GM18870 (cell line): ENCODE data around the gene CYP4A11.
"Not testable (repeated sequence)": the region's sequence is repeated elsewhere in the genome, so short reads cannot be mapped to it uniquely, and the experiment has no call there.

ENCODE experiments used
- ATAC-seq: cut with Tn5 transposase; IDR thresholded peaks from one replicate; pipeline ENCODE4 v1.9.1; 2021; ENCODE audit warnings: moderate library complexity; ENCODE audit not compliant: unreplicated experiment

Gene CYP4A11

DNA sequence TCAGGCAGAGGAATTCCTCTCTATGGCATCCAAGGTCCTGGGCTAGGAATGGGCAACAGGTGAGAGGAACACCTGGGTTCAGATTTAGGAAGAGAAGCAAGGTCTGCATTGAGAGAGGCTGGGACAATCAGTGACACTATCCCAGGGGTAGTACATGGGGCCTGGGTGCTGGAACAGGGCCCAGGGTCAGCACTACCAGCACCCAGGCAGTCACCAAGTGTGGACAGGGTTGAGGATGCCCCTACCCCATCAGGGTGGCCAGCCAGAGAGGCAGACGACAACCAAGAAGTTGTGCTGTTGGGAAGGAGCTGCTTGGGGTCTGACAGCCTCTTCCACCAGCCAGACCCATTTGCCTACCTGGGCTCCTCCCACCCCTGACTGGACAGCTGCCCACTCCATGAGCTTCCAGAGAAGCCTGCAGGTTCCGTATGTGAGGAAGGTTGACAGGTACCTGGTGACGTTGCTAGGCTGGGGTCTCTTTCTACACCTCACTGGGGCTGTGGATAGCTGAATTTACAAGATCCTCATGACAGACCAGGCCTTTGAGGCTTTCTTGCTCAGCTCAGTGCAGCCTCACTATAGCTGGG is 13.9 kb downstream of the CYP4A11 start:
- ATAC-seq, result no peak

DNA sequence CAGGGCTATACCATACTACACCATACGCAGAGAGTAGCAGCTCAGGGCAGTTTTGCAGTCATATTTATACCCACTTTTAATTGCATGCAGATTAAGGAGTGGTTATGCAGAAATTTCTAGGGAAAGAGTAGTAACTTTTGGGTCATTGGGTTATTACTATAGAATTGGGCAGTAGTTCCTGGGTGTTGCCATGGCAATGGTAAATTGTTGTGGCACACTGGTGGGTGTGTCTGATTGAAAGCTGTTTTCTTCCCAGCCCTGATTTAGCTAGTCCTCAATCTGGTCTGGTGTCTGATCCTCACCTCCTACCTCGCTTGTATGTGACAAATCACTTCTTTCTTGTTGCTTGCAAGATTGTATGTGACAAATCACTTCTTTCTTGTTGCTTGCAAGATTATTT is 30.5 kb downstream of the CYP4A11 start:
- no peak for ATAC-seq

DNA sequence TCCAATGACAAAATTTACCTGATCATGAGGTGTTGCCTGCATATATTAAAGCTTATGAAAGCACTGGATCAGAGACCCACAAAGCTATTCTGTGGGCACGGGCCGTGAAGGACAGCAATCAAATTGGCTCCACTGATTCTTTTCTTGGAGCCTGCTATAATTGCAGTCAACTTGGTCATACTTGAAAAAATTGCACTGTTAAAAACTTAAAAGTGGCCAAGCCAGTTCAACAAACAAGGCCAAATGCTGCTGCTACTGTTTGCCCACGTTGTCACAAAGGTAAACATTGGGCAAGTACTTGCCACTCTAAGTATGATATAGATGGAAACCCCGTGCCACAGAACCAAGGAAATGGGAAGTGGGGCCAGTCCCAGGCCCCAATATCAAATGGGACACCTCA is 37.8 kb downstream of the CYP4A11 start:
- no peak for ATAC-seq

DNA sequence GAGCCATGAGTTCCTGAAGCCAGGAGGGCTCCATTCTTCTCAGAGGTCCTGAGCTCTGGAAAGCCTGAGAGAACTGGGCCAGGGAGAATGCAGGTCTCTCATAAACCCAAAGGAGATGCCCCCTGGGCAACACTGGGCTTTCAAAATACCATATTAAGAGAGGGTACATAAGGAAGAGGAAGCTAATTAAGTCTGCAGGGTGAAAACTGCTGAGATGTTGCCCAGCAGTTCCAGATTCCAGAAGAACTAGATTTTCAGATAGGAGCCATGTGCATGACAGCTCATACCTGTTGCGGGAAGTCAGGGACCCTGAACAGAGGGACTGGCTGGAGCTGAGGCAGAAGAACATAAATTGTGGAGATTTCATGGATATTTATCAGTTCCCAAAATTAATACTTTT is 40.9 kb downstream of the CYP4A11 start:
- ATAC-seq, result no peak

DNA sequence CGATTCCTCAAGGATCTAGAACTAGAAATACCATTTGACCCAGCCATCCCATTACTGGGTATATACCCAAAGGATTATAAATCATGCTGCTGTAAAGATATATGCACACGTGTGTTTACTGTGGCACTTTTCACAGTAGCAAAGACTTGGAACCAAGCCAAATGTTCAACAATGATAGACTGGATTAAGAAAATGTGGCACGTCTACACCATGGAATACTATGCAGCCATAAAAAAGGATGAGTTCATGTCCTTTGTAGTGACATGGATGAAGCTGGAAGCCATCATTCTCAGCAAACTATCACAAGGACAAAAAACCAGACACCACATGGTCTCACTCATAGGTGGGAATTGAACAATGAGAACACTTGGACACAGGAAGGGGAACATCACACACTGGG is 59.6 kb downstream of the CYP4A11 start:
- ATAC-seq, result not testable (repeated sequence)
